Astrocyte of the spinal cord (primary cell): ENCODE results near the gene RNF187.

Experiments
- DNase-seq: peaks from one replicate; pipeline ENCODE4 v3.0.0; 2011; ENCODE audit warnings: low read depth, low spot score
- H3K4me3 ChIP-seq: 2 replicates; pipeline ENCODE4 v1.5.1; 2011; ENCODE audit warnings: low read depth, mild to moderate bottlenecking, low read length, moderate library complexity
- CTCF ChIP-seq: IDR thresholded peaks from 2 replicates; pipeline ENCODE4 v1.5.1; 2012; ENCODE audit warnings: low read depth, mild to moderate bottlenecking, low read length, inconsistent platforms
- in situ Hi-C: cut with HindIII; loops from 2 replicates; pipeline ENCODE4 v1.10.0; 2017; ENCODE audit warnings: low sequenced_read_pairs

The RNF187 gene

GRCh38 chr1:228453614-228454013, 33.6 kb upstream of the RNF187 start:
- in situ Hi-C loops: no loop called here
- no peak overlapping the region for H3K4me3 ChIP-seq
- no peak for DNase-seq
- TF ChIP-seq CTCF: no peak

- no peak overlapping the region for H3K4me3 ChIP-seq
- in situ Hi-C loops: no loop called here
Observed at GRCh38 chr1:228454238-228454637, 32.9 kb upstream of the RNF187 start.

GRCh38 chr1:228455715-228456114, 31.5 kb upstream of the RNF187 start:
- no peak for DNase-seq
- no peak overlapping the region for H3K4me3 ChIP-seq
- peak; percentile 45 for TF ChIP-seq CTCF
- in situ Hi-C loops: no loop called here

More at GRCh38 chr1:228454238-228454637, 32.9 kb upstream of the RNF187 start:
- TF ChIP-seq CTCF: no peak
- DNase-seq: no peak

- peak overlapping the region; percentile 75 for H3K4me3 ChIP-seq
- no peak for TF ChIP-seq CTCF
- DNase-seq: no peak
- in situ Hi-C loops: no loop called here
Observed at GRCh38 chr1:228456252-228457016, 30.7 kb upstream of the RNF187 start.

- in situ Hi-C loops: no loop called here
- H3K4me3 ChIP-seq: peak overlapping the region; percentile 75
- DNase-seq: no peak
- TF ChIP-seq CTCF: no peak
Observed at GRCh38 chr1:228457017-228457395, 30.2 kb upstream of the RNF187 start.

GRCh38 chr1:228457396-228458176, 29.6 kb upstream of the RNF187 start:
- peak; percentile 98 for DNase-seq
- peak overlapping the region; percentile 75 for H3K4me3 ChIP-seq
- peak; percentile 38 for TF ChIP-seq CTCF
- in situ Hi-C loops: no loop called here
